HCT116 (cell line): ENCODE measurements around the gene KAZN. TPM values are rescaled to one million over a fixed set of nuclear protein-coding genes. Genes with fewer than 3 reads are reported as not detected.

Source experiments
- ATAC-seq: fragments of 200-7000 bp; cut with Tn5 transposase; 2 replicates; pipeline ENCODE4 v1.9.1; 2020; ENCODE audit warnings: mild to moderate bottlenecking, moderate library complexity
- BruUV-seq: library from RNA; stranded (reverse); fragments of 400-500 nt; replicated peaks from 2 replicates; lab custom pipeline; 2021; lab: Mats Ljungman, UMichigan
- CTCF ChIA-PET: fragments of 300-600 bp; sonication (Branson Sonifier 250); formaldehyde crosslinking; loops from one replicate; lab custom pipeline; 2021; ENCODE audit warnings: antibody characterized with exemption; lab: Charles Lee
- POLR2A ChIA-PET: fragments of 300-600, 350-600 bp; sonication (Branson Sonifier 250); formaldehyde crosslinking; loops from one replicate; lab custom pipeline; 2021; ENCODE audit warnings: antibody characterized with exemption; lab: Charles Lee
- RAD21 ChIA-PET, 2 experiments: fragments of 300-600 bp; sonication (Branson Sonifier 250); formaldehyde crosslinking; loops; one replicate each; lab custom pipeline; 2023; ENCODE audit warnings: low total read pairs in 2 of 2; ENCODE audit not compliant: uncharacterized antibody in 2 of 2, unreplicated experiment in 2 of 2, low non-redundant PET in 1 of 2; lab: Charles Lee
- DNase-seq: peaks from one replicate; pipeline ENCODE4 v3.0.0-alpha.2; 2010; ENCODE audit warnings: low read depth, low spot score
- H2AFZ ChIP-seq: fragments of 200-600 bp; shearing (Covaris generic), sonication (generic); 2 replicates; pipeline ENCODE4 v1.6.1; 2017; ENCODE audit warnings: low read depth, mixed run types, mixed read lengths, antibody characterized with exemption, low read length; ENCODE audit not compliant: poor library complexity, severe bottlenecking
- H3K27ac ChIP-seq: 2 replicates; pipeline ENCODE4 v1.5.1; 2012; ENCODE audit warnings: low read depth, low read length
- H3K27me3 ChIP-seq: fragments of 200-600 bp; sonication (generic); 2 replicates; pipeline ENCODE4 v1.6.1; 2016; ENCODE audit warnings: mixed run types, low read length, mixed read lengths; ENCODE audit not compliant: insufficient read depth
- H3K36me3 ChIP-seq, 2 experiments: fragments of 200-500 bp in 1 of 2; fragments of 200-600 bp in 1 of 2; sonication (Bioruptor generic) in 1 of 2; sonication (generic) in 1 of 2; 2 replicates each; pipeline versions ENCODE4 v1.5.1 to v1.6.1; 2014 to 2016; ENCODE audit warnings: low read length in 2 of 2, inconsistent platforms in 1 of 2, mixed read lengths in 1 of 2, mixed run types in 1 of 2; ENCODE audit not compliant: insufficient read depth in 2 of 2, control insufficient read depth in 1 of 2
- H3K4me1 ChIP-seq, 2 experiments: fragments of 200-600 bp in 1 of 2; sonication (generic) in 1 of 2; 2 replicates each; pipeline versions ENCODE4 v1.5.1 to v1.6.1; 2012 to 2017; ENCODE audit warnings: low read length in 2 of 2, inconsistent platforms in 1 of 2, mild to moderate bottlenecking in 1 of 2, mixed read lengths in 1 of 2, mixed run types in 1 of 2, moderate library complexity in 1 of 2; ENCODE audit not compliant: insufficient read depth in 2 of 2, control insufficient read depth in 1 of 2
- H3K4me2 ChIP-seq: fragments of 200-600 bp; sonication (generic); 2 replicates; pipeline ENCODE4 v1.6.1; 2017; ENCODE audit warnings: mixed run types, low read length, mixed read lengths
- H3K4me3 ChIP-seq, 2 experiments: fragments of 200-600 bp in 1 of 2; sonication (generic) in 1 of 2; replicated peaks in 1 of 2; 2 replicates each; pipeline ENCODE4 v1.5.1; 2011 to 2016; ENCODE audit warnings: low read length in 2 of 2, control low read depth in 1 of 2, low read depth in 1 of 2, mild to moderate bottlenecking in 1 of 2, mixed read lengths in 1 of 2, mixed run types in 1 of 2
- H3K79me2 ChIP-seq: fragments of 200-600 bp; sonication (generic); 2 replicates; pipeline ENCODE4 v1.6.1; 2017; ENCODE audit warnings: mild to moderate bottlenecking, mixed run types, low read length, moderate library complexity, mixed read lengths; ENCODE audit not compliant: insufficient read depth
- H3K9ac ChIP-seq: fragments of 200-600 bp; sonication (generic); 2 replicates; pipeline ENCODE4 v1.6.1; 2016; ENCODE audit warnings: low read length, mixed read lengths
- H3K9me2 ChIP-seq: fragments of 200-600 bp; sonication (generic), shearing (Covaris generic); 2 replicates; pipeline ENCODE4 v1.6.1; 2017; ENCODE audit warnings: mixed run types, mild to moderate bottlenecking, moderate library complexity; ENCODE audit not compliant: insufficient read depth
- H3K9me3 ChIP-seq, 2 experiments: fragments of 200-500 bp in 1 of 2; fragments of 200-600 bp in 1 of 2; sonication (Bioruptor generic) in 1 of 2; sonication (generic) in 1 of 2; 2 replicates each; pipeline ENCODE4 v1.6.1; 2014 to 2017; ENCODE audit warnings: low read length in 2 of 2, mixed read lengths in 2 of 2, inconsistent platforms in 1 of 2, low read depth in 1 of 2, mild to moderate bottlenecking in 1 of 2, mixed run types in 1 of 2, moderate library complexity in 1 of 2; ENCODE audit not compliant: control insufficient read depth in 1 of 2, insufficient read depth in 1 of 2
- H4K20me1 ChIP-seq: fragments of 200-600 bp; sonication (generic), shearing (Covaris generic); 2 replicates; pipeline ENCODE4 v1.6.1; 2017; ENCODE audit warnings: mixed run types, mild to moderate bottlenecking, moderate library complexity; ENCODE audit not compliant: insufficient read depth
- ATF3 ChIP-seq: IDR thresholded peaks from 2 replicates; pipeline ENCODE4 v1.6.1; 2012
- CEBPB ChIP-seq: IDR thresholded peaks from 2 replicates; pipeline ENCODE4 v1.6.1; 2012; ENCODE audit warnings: low read depth
- EGR1 ChIP-seq: IDR thresholded peaks from 2 replicates; pipeline ENCODE4 v1.6.1; 2012; ENCODE audit warnings: low read depth
- EZH2 ChIP-seq: fragments of 200-600 bp; sonication (generic); IDR thresholded peaks from 2 replicates; pipeline ENCODE4 v1.6.1; 2017; ENCODE audit warnings: antibody characterized with exemption, mixed run types
- EZH2phosphoT487 ChIP-seq: fragments of 200-600 bp; IDR thresholded peaks from 2 replicates; pipeline ENCODE4 v1.6.1; 2018; ENCODE audit warnings: antibody characterized with exemption, borderline replicate concordance
- MAX ChIP-seq: IDR thresholded peaks from 2 replicates; pipeline ENCODE4 v1.6.1; 2012
- POLR2AphosphoS5 ChIP-seq: IDR thresholded peaks from 2 replicates; pipeline ENCODE4 v1.6.1; 2011; ENCODE audit warnings: mild to moderate bottlenecking, low read depth, low read length, moderate library complexity
- REST ChIP-seq: IDR thresholded peaks from 2 replicates; pipeline ENCODE4 v1.6.1; 2012; ENCODE audit warnings: low read depth
- SIN3A ChIP-seq: IDR thresholded peaks from 2 replicates; pipeline ENCODE4 v1.6.1; 2012; ENCODE audit warnings: low read depth
- SP1 ChIP-seq: IDR thresholded peaks from 2 replicates; pipeline ENCODE4 v1.6.1; 2012; ENCODE audit warnings: low read depth
- TCF7L2 ChIP-seq: IDR thresholded peaks from 2 replicates; pipeline ENCODE4 v1.7.0; 2011; ENCODE audit warnings: borderline replicate concordance, inconsistent platforms; ENCODE audit not compliant: insufficient read depth, insufficient read length; ENCODE audit errors: extremely low read depth
- YY1 ChIP-seq: IDR thresholded peaks from 2 replicates; pipeline ENCODE4 v1.6.1; 2011; ENCODE audit warnings: low read length, low read depth, moderate library complexity, mild to moderate bottlenecking; ENCODE audit not compliant: insufficient replicate concordance; ENCODE audit errors: extremely low read depth
- ZBTB33 ChIP-seq: IDR thresholded peaks from 2 replicates; pipeline ENCODE4 v1.6.1; 2011; ENCODE audit warnings: mild to moderate bottlenecking, low read length, moderate library complexity; ENCODE audit not compliant: insufficient replicate concordance; ENCODE audit errors: extremely low read depth
- intact Hi-C: fragments of 100-400 bp; cut with micrococcal nuclease; formaldehyde crosslinking; loops from 2 replicates; pipeline ENCODE4 v1.10.0; 2022
- total RNA-seq: library from RNA; stranded (reverse); gene quantifications from one replicate; pipeline ENCODE4 v1.2.1, GENCODE V29; 2021; ENCODE audit not compliant: unreplicated experiment

The KAZN gene
- total RNA-seq, 1 experiment from 2014 or later: 13.4 TPM

GRCh38 chr1:14897997-14898645 lies 299.6 kb downstream of the KAZN start:
- Histone ChIP-seq H3K36me3 (no peaks in the 10 kb centered on the region), H4K20me1 (no peaks in the 10 kb centered on the region), H3K9ac (no peak overlapping the region), H2AFZ (no peak overlapping the region), H3K79me2 (no peaks in the 10 kb centered on the region), H3K4me2 (peak overlapping the region; percentile 15; the same call in 1 of the 2 replicates), H3K27ac (no peak overlapping the region), H3K9me3 (no peaks in the 10 kb centered on the region), H3K4me1 (peaks cover 2 to 14% of the 10 kb centered on the region in 2 experiments; a peak in 3 of 4 replicates), H3K4me3 (no peak overlapping the region), H3K9me2 (no peaks in the 10 kb centered on the region), H3K27me3 (no peaks in the 10 kb centered on the region)
- DNase-seq: no peak
- ATAC-seq: no peak
- intact Hi-C loops: no loop called here
- CTCF ChIA-PET: interaction anchor here (1.2 kb wide), 1 partner anchor 16 kb away, joined by 3 read pairs; no protein-coding TSS in a partner anchor
- BruUV-seq: no TSS peak
- RAD21 ChIA-PET: no interaction called here
- TF ChIP-seq EGR1 (0 out of 2 replicates have a peak, but pooled peaks have one; percentile 28), CEBPB (no peak)
- POLR2A ChIA-PET: no interaction called here

- POLR2A ChIA-PET: no interaction called here
- CTCF ChIA-PET: no interaction called here
- Histone ChIP-seq H3K9ac (no peak overlapping the region), H3K4me1 (peaks cover 2 to 13% of the 10 kb centered on the region in 2 experiments; a peak in 3 of 4 replicates), H3K4me3 (no peak overlapping the region), H3K9me2 (no peaks in the 10 kb centered on the region), H3K4me2 (no peak overlapping the region), H3K9me3 (no peaks in the 10 kb centered on the region), H3K36me3 (no peaks in the 10 kb centered on the region), H4K20me1 (no peaks in the 10 kb centered on the region), H2AFZ (no peak overlapping the region), H3K27me3 (no peaks in the 10 kb centered on the region), H3K27ac (no peak overlapping the region), H3K79me2 (no peaks in the 10 kb centered on the region)
- ATAC-seq (no peak), DNase-seq (no peak)
- intact Hi-C loops: no loop called here
- BruUV-seq: no TSS peak
- RAD21 ChIA-PET: no interaction called here
- TF ChIP-seq TCF7L2 (no peak), ZBTB33 (no peak), SP1 (no peak), MAX (no peak), CEBPB (no peak), YY1 (no peak), SIN3A (no peak), ATF3 (no peak), REST (no peak), EZH2phosphoT487 (no peak), EZH2 (no peak), EGR1 (no peak), POLR2AphosphoS5 (no peak)
Measured at GRCh38 chr1:14899686-14900085, 301.2 kb downstream of the KAZN start.
